DOHH2 (cell line): ENCODE results near the gene SCN10A.

ENCODE experiments used
- H3F3A ChIP-seq: fragments of 200-600 bp; sonication (generic), shearing (Covaris generic); 2 replicates; pipeline ENCODE4 v1.6.0; 2016; ENCODE audit warnings: antibody characterized with exemption, mild to moderate bottlenecking; ENCODE audit not compliant: control insufficient read depth, insufficient read depth
- H3K27ac ChIP-seq: fragments of 200-600 bp; sonication (generic); 2 replicates; pipeline ENCODE4 v1.5.1; 2014; ENCODE audit warnings: low read depth, mild to moderate bottlenecking, low read length, moderate library complexity
- H3K27me3 ChIP-seq: fragments of 200-600 bp; sonication (generic); 2 replicates; pipeline ENCODE4 v1.6.1; 2014; ENCODE audit warnings: mild to moderate bottlenecking, low read length, mixed read lengths; ENCODE audit not compliant: control insufficient read depth
- H3K36me3 ChIP-seq: fragments of 200-600 bp; sonication (generic); 2 replicates; pipeline ENCODE4 v1.6.1; 2014; ENCODE audit warnings: mild to moderate bottlenecking, low read length, moderate library complexity, mixed read lengths; ENCODE audit not compliant: control insufficient read depth
- H3K4me1 ChIP-seq: fragments of 200-600 bp; sonication (generic); 2 replicates; pipeline ENCODE4 v1.6.1; 2014; ENCODE audit warnings: mild to moderate bottlenecking, low read length, mixed read lengths; ENCODE audit not compliant: control insufficient read depth
- H3K4me2 ChIP-seq: fragments of 200-600 bp; sonication (generic); 2 replicates; pipeline ENCODE4 v1.6.0; 2014; ENCODE audit warnings: mild to moderate bottlenecking, low read length, moderate library complexity
- H3K4me3 ChIP-seq: fragments of 200-600 bp; sonication (generic); 2 replicates; pipeline ENCODE4 v1.5.1; 2014; ENCODE audit warnings: mild to moderate bottlenecking, low read length, mixed read lengths
- H3K79me2 ChIP-seq: fragments of 200-600 bp; sonication (generic); 2 replicates; pipeline ENCODE4 v1.6.1; 2014; ENCODE audit warnings: mild to moderate bottlenecking, low read length, mixed read lengths; ENCODE audit not compliant: control insufficient read depth
- H3K9me2 ChIP-seq: fragments of 200-600 bp; sonication (generic); replicated peaks from 2 replicates; pipeline ENCODE4 v1.6.1; 2014; ENCODE audit warnings: mild to moderate bottlenecking, low read length, mixed read lengths; ENCODE audit not compliant: control insufficient read depth
- H3K9me3 ChIP-seq: fragments of 200-600 bp; sonication (generic); 2 replicates; pipeline ENCODE4 v1.6.1; 2014; ENCODE audit warnings: antibody characterized with exemption, low read length, mixed read lengths; ENCODE audit not compliant: control insufficient read depth, insufficient read depth
- H4K20me1 ChIP-seq: fragments of 200-600 bp; sonication (generic); 2 replicates; pipeline ENCODE4 v1.6.0; 2014; ENCODE audit warnings: low read depth, mild to moderate bottlenecking, antibody characterized with exemption, low read length, moderate library complexity; ENCODE audit not compliant: control insufficient read depth, insufficient read depth
- CTCF ChIP-seq: fragments of 200-600 bp; sonication (generic); IDR thresholded peaks from one replicate; pipeline ENCODE4 v1.5.1; 2014; ENCODE audit warnings: antibody characterized with exemption, mild to moderate bottlenecking, low read depth, low read length; ENCODE audit not compliant: poor library complexity, severe bottlenecking
- EZH2phosphoT487 ChIP-seq: fragments of 200-600 bp; sonication (generic); IDR thresholded peaks from 2 replicates; pipeline ENCODE4 v1.6.1; 2017; ENCODE audit warnings: borderline replicate concordance, mild to moderate bottlenecking, antibody characterized with exemption, low read length, moderate library complexity, mixed read lengths

The SCN10A gene

GRCh38 chr3:38824349-38824748 is 8.3 kb upstream of the SCN10A start:
- H3F3A ChIP-seq: no peaks in the 10 kb centered on the region
- H3K4me1 ChIP-seq: no peaks in the 10 kb centered on the region
- no peaks in the 10 kb centered on the region for H3K9me3 ChIP-seq
- TF ChIP-seq EZH2phosphoT487: no peak
- no peak for TF ChIP-seq CTCF
- H4K20me1 ChIP-seq: no peaks in the 10 kb centered on the region
- H3K4me3 ChIP-seq: no peak overlapping the region
- no peaks in the 10 kb centered on the region for H3K79me2 ChIP-seq
- no peak overlapping the region for H3K27ac ChIP-seq
- no peak overlapping the region for H3K4me2 ChIP-seq
- no peaks in the 10 kb centered on the region for H3K27me3 ChIP-seq
- no peaks in the 10 kb centered on the region for H3K36me3 ChIP-seq
- H3K9me2 ChIP-seq: no peaks in the 10 kb centered on the region

- no peaks in the 10 kb centered on the region for H3K9me3 ChIP-seq
- TF ChIP-seq CTCF: no peak
- TF ChIP-seq EZH2phosphoT487: no peak
- H3K9me2 ChIP-seq: no peaks in the 10 kb centered on the region
- H4K20me1 ChIP-seq: no peaks in the 10 kb centered on the region
- no peak overlapping the region for H3K4me2 ChIP-seq
- no peaks in the 10 kb centered on the region for H3K79me2 ChIP-seq
- H3F3A ChIP-seq: no peaks in the 10 kb centered on the region
- no peaks in the 10 kb centered on the region for H3K27me3 ChIP-seq
- no peaks in the 10 kb centered on the region for H3K4me1 ChIP-seq
- no peaks in the 10 kb centered on the region for H3K36me3 ChIP-seq
- H3K27ac ChIP-seq: no peak overlapping the region
- H3K4me3 ChIP-seq: no peak overlapping the region
Measured at GRCh38 chr3:38823722-38824121, 7.7 kb upstream of the SCN10A start.

- H3K27me3 ChIP-seq: no peaks in the 10 kb centered on the region
- TF ChIP-seq EZH2phosphoT487: no peak
- TF ChIP-seq CTCF: no peak
- no peaks in the 10 kb centered on the region for H3K36me3 ChIP-seq
- H3K9me2 ChIP-seq: no peaks in the 10 kb centered on the region
- H3F3A ChIP-seq: no peaks in the 10 kb centered on the region
- no peak overlapping the region for H3K4me2 ChIP-seq
- no peaks in the 10 kb centered on the region for H3K79me2 ChIP-seq
- H4K20me1 ChIP-seq: no peaks in the 10 kb centered on the region
- H3K9me3 ChIP-seq: no peaks in the 10 kb centered on the region
- H3K4me1 ChIP-seq: no peaks in the 10 kb centered on the region
- no peak overlapping the region for H3K27ac ChIP-seq
- no peak overlapping the region for H3K4me3 ChIP-seq
Measured at GRCh38 chr3:38823186-38823585, 7.2 kb upstream of the SCN10A start.

GRCh38 chr3:38811822-38812221 is 4.2 kb downstream of the SCN10A start:
- Histone ChIP-seq H3K4me2 (no peak overlapping the region), H3K4me1 (no peaks in the 10 kb centered on the region), H3K27ac (no peak overlapping the region), H3K4me3 (no peak overlapping the region), H4K20me1 (no peaks in the 10 kb centered on the region), H3K9me2 (no peaks in the 10 kb centered on the region), H3K36me3 (no peaks in the 10 kb centered on the region), H3K27me3 (no peaks in the 10 kb centered on the region; the same call in 1 of the 2 replicates), H3F3A (no peaks in the 10 kb centered on the region), H3K79me2 (no peaks in the 10 kb centered on the region), H3K9me3 (no peaks in the 10 kb centered on the region)
- TF ChIP-seq EZH2phosphoT487 (no peak), CTCF (no peak)
